ENCODE measurements around the gene AGAP1.

AGAP1 gene

GRCh38 chr2:235918876-235919275, 425.0 kb downstream of the AGAP1 start:
- DNase-seq (ENCODE audit: low read depth in 2 of 2), result no peak

GRCh38 chr2:235920216-235920865, 426.5 kb downstream of the AGAP1 start:
- no peak for DNase-seq (ENCODE audit: low read depth in 2 of 2)

- no peak for DNase-seq (ENCODE audit: low read depth in 2 of 2)
These were observed 427.8 kb downstream of the AGAP1 start for GRCh38 chr2:235921508-235922191.

- DNase-seq (ENCODE audit: low read depth in 2 of 2), result no peak
These were observed 429.0 kb downstream of the AGAP1 start for GRCh38 chr2:235922839-235923238.

- DNase-seq (ENCODE audit: low read depth in 2 of 2), result no peak
These were observed 430.2 kb downstream of the AGAP1 start for GRCh38 chr2:235923859-235924674.

- DNase-seq (ENCODE audit: low read depth in 2 of 2), result no peak
These were observed 430.8 kb downstream of the AGAP1 start for GRCh38 chr2:235924675-235925063.

- no peak for DNase-seq (ENCODE audit: low read depth in 2 of 2)
These were observed 431.5 kb downstream of the AGAP1 start for GRCh38 chr2:235925250-235925919.

GRCh38 chr2:235926229-235926628, 432.4 kb downstream of the AGAP1 start:
- no peak for DNase-seq (ENCODE audit: low read depth in 2 of 2)

- no peak for DNase-seq (ENCODE audit: low read depth in 2 of 2)
These were observed 435.0 kb downstream of the AGAP1 start for GRCh38 chr2:235928751-235929370.

GRCh38 chr2:235930701-235931100, 436.9 kb downstream of the AGAP1 start:
- DNase-seq (ENCODE audit: low read depth in 2 of 2), result no peak

- no peak for DNase-seq (ENCODE audit: low read depth in 2 of 2)
These were observed 437.8 kb downstream of the AGAP1 start for GRCh38 chr2:235931676-235932075.

GRCh38 chr2:235934059-235934773, 440.4 kb downstream of the AGAP1 start:
- no peak for DNase-seq (ENCODE audit: low read depth in 2 of 2)

GRCh38 chr2:235934774-235935484, 441.1 kb downstream of the AGAP1 start:
- no peak for DNase-seq (ENCODE audit: low read depth in 2 of 2)

- DNase-seq (ENCODE audit: low read depth in 2 of 2), result no peak
These were observed 441.9 kb downstream of the AGAP1 start for GRCh38 chr2:235935773-235936172.

- no peak for DNase-seq (ENCODE audit: low read depth in 2 of 2)
These were observed 442.6 kb downstream of the AGAP1 start for GRCh38 chr2:235936493-235936892.

GRCh38 chr2:235937087-235937486, 443.2 kb downstream of the AGAP1 start:
- DNase-seq (ENCODE audit: low read depth in 2 of 2), result no peak

- DNase-seq (ENCODE audit: low read depth in 2 of 2), result no peak
These were observed 443.7 kb downstream of the AGAP1 start for GRCh38 chr2:235937526-235937925.

- DNase-seq (ENCODE audit: low read depth in 2 of 2), result no peak
These were observed 444.1 kb downstream of the AGAP1 start for GRCh38 chr2:235937936-235938335.

- DNase-seq (ENCODE audit: low read depth in 2 of 2), result no peak
These were observed 444.8 kb downstream of the AGAP1 start for GRCh38 chr2:235938611-235939010.

- no peak for DNase-seq (ENCODE audit: low read depth in 2 of 2)
These were observed 445.6 kb downstream of the AGAP1 start for GRCh38 chr2:235939471-235939870.

Data from stimulated activated CD4-positive, alpha-beta T cell treated with anti-CD3 and anti-CD28 coated beads, Interleukin-12 subunit alpha, Interleukin-12 subunit beta, amount 100 ng/mL, for 24 hours (primary cell).